Uterus (tissue), 4 donors: ENCODE results near the gene HOXB5. TPM values are rescaled to one million over a fixed set of nuclear protein-coding genes. Genes with fewer than 3 reads are reported as not detected.

Experiments used
- DNase-seq, 2 donors: peaks; one replicate each; pipeline ENCODE4 v3.0.0-alpha.2; 2019 to 2020
- H3K27ac ChIP-seq, 2 donors: fragments of 200-600 bp; sonication (generic); 1 replicate in 1 of 2; 2 replicates in 1 of 2; pipeline ENCODE4 v1.5.1; 2016 to 2018
- H3K27me3 ChIP-seq, 2 donors: fragments of 200-600 bp; sonication (generic); one replicate each; pipeline ENCODE4 v1.5.1; 2018 to 2019; ENCODE audit warnings: control low read depth in 1 of 2
- H3K36me3 ChIP-seq, 2 donors: fragments of 200-600 bp; sonication (generic); one replicate each; pipeline ENCODE4 v1.5.1; 2019; ENCODE audit warnings: control low read depth in 1 of 2
- H3K4me1 ChIP-seq, 2 donors: fragments of 200-600 bp; sonication (generic); one replicate each; pipeline ENCODE4 v1.5.1; 2018 to 2019; ENCODE audit warnings: control low read depth in 1 of 2
- H3K4me3 ChIP-seq, 2 donors: fragments of 200-600 bp; sonication (generic); 1 replicate in 1 of 2; 2 replicates in 1 of 2; pipeline ENCODE4 v1.5.1; 2018 to 2019; ENCODE audit warnings: mild to moderate bottlenecking in 1 of 2
- H3K9me3 ChIP-seq, 2 donors: fragments of 200-600 bp; sonication (generic); one replicate each; pipeline ENCODE4 v1.5.1; 2019; ENCODE audit warnings: control low read depth in 1 of 2
- CTCF ChIP-seq, 4 experiments: fragments of 200-600 bp in 2 of 4; fragments of 450-650 bp in 2 of 4; sonication (generic) in 2 of 4; IDR thresholded peaks; one replicate each; pipeline ENCODE4 v1.5.1; 2016 to 2019; ENCODE audit warnings: antibody characterized with exemption in 4 of 4, mild to moderate bottlenecking in 2 of 4, moderate library complexity in 1 of 4
- POLR2A ChIP-seq, 2 donors: fragments of 450-650 bp; IDR thresholded peaks; one replicate each; pipeline ENCODE4 v1.6.1; 2016; ENCODE audit warnings: antibody characterized with exemption in 2 of 2, mild to moderate bottlenecking in 1 of 2, moderate library complexity in 1 of 2
- intact Hi-C: fragments of 100-400 bp; cut with DNase I; formaldehyde crosslinking; loops from one replicate; pipeline ENCODE4 v1.15.1; 2023; ENCODE audit warnings: low total_unique reads
- total RNA-seq, 4 donors: library from RNA; depleted of rRNA in 3 of 4; stranded (reverse); fragments of >200 nt in 3 of 4; gene quantifications; one replicate each; pipeline versions ENCODE4 v1.1.0 to v1.2.4, GENCODE V29; 2014 to 2023
- donor health status: DM: yes; HTN: yes; CAD: no.

HOXB5 gene
- total RNA-seq, 4 donors from 2014 or later = 0.55 to 2.5 (median 0.59) TPM; not detected in 1

DNA sequence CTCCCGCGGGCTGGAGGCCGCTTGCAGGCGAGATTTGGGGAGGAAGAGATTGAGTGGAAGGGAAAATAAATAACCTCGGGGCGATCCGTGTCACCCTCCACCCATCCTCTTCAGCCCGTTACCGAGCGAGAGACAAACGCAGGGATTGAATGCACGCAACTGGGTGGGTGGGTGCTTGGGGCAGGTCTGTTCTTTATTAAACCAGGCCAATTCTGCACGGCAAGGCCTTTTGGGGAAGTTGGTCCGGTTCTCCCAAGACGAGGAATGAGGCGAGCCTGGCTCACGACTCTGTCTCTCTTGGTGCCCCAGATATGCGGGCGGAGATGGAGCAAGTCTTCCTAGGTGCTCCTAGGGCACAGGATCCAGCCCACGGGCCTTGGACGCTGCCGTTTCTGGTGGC, 17.6 kb upstream of the HOXB5 start:
- peak overlapping the region; percentile 27 to 42 for H3K4me3 ChIP-seq
- intact Hi-C loops = no loop called here
- peak overlapping the region; percentile 43 to 75 for H3K27ac ChIP-seq
- H3K9me3 ChIP-seq = no peaks in the 10 kb centered on the region
- peaks cover 0 to 16% of the 10 kb centered on the region in 2 donors for H3K4me1 ChIP-seq
- DNase-seq = no peak
- no peaks in the 10 kb centered on the region for H3K36me3 ChIP-seq
- TF ChIP-seq CTCF (IDR thresholded peaks at IDR 0.05) = no peak
- TF ChIP-seq POLR2A (IDR thresholded peaks at IDR 0.05) = no peak
- H3K27me3 ChIP-seq = peaks cover 39 to 86% of the 10 kb centered on the region in 2 donors

DNA sequence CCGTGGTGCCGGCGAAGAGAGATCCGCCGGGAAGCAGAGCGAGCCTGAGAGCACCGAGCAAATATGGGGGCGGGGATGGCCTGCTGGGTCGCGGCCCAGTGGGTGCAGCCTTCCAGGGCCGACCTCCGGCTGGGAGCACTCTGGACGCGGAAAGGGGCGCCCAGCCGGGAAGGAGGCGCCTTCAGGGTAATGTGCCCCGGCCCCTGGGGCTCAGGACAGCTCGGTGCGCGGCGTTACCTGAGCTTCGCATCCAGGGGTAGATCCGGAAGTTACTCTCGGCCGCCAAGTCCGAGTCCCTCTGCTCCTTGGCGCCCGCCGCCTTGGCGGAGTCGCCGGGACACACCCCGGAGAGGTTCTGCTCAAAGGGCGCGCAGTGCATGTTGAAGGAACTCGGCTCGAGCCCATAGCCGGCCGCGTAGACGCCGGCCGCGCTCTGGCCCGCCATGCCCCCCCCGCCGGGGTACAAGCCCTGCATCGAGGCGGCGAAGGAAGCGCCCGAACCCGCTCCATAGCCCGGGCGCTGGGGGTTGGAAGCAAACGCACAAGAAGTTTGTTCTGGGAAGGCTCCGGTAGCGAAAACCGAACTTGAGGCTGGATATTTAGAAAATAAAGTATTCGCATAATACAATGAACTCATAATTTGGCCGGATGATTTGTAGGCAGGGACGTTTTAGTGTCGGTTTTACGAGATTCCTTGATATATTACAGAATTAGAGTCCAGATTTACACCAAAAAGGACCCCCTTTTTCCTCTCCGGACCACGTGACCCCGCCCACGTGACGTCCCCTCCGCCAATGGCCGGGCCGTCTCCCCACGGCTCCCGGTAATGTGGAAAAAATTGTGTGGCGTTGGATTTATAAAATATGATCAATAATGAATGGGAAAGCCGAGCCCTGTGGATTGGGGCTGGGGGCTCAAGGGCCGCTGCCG, 17.0 kb upstream of the HOXB5 start, which contains the start of gene HOXB7:
HOXB7 (minus strand) TSS at position 736 of the 930 bp plus-strand sequence; CDS start at position 637, 99 bp downstream.
- Histone ChIP-seq H3K36me3 (no peaks in the 10 kb centered on the region), H3K27me3 (peaks cover 35 to 86% of the 10 kb centered on the region in 2 donors), H3K9me3 (no peaks in the 10 kb centered on the region), H3K4me1 (peaks cover 0 to 16% of the 10 kb centered on the region in 2 donors), H3K27ac (peak within 1 kb of the TSS; percentile 43 to 75), H3K4me3 (peak within 1 kb of the TSS; percentile 27 to 42)
- DNase-seq = peak in 1 of 2 donors; percentile 72
- TF ChIP-seq POLR2A (IDR thresholded peaks at IDR 0.05) = no peak
- no peak for TF ChIP-seq CTCF (IDR thresholded peaks at IDR 0.05)
- intact Hi-C loops = no loop called here

GRCh38 chr17:48609759-48610281, 16.2 kb upstream of the HOXB5 start:
- TF ChIP-seq CTCF (IDR thresholded peaks at IDR 0.05) (no peak), POLR2A (IDR thresholded peaks at IDR 0.05) (no peak)
- peaks cover 0 to 16% of the 10 kb centered on the region in 2 donors for H3K4me1 ChIP-seq
- peak overlapping the region; percentile 43 to 75 for H3K27ac ChIP-seq
- H3K36me3 ChIP-seq = no peaks in the 10 kb centered on the region
- H3K9me3 ChIP-seq = no peaks in the 10 kb centered on the region
- peaks cover 32 to 87% of the 10 kb centered on the region in 2 donors for H3K27me3 ChIP-seq
- intact Hi-C loops = no loop called here
- no peak for DNase-seq
- H3K4me3 ChIP-seq = peak overlapping the region; percentile 27 to 42

DNA sequence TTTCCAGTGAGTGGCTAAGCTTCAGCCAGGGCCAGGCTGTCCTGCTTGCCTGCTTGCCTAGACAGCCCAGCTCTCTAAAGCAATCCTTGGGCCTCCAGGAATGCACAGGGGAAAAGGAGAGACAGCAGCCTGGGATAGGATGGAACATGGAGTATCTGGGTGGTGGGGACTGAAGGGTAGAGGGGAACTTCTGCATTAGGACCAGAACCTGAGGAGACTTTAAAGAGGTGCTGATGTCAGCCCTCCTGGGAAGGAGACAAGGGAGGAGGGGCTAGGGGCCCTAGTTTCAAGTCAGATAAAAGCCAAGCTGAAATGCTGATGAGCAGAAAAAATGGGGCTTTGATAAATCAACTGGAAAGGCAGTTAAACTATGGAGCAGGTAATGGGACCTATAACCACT, 15.5 kb upstream of the HOXB5 start:
- intact Hi-C loops = no loop called here
- peaks cover 0 to 16% of the 10 kb centered on the region in 2 donors for H3K4me1 ChIP-seq
- no peak for DNase-seq
- H3K4me3 ChIP-seq = no peak overlapping the region
- TF ChIP-seq CTCF (IDR thresholded peaks at IDR 0.05) (no peak), POLR2A (IDR thresholded peaks at IDR 0.05) (no peak)
- H3K27me3 ChIP-seq = peaks cover 25 to 87% of the 10 kb centered on the region in 2 donors
- H3K27ac ChIP-seq = no peak overlapping the region
- H3K36me3 ChIP-seq = no peaks in the 10 kb centered on the region
- no peaks in the 10 kb centered on the region for H3K9me3 ChIP-seq

GRCh38 chr17:48608494-48608834, 14.9 kb upstream of the HOXB5 start:
- Histone ChIP-seq H3K4me3 (no peak overlapping the region), H3K36me3 (no peaks in the 10 kb centered on the region), H3K9me3 (no peaks in the 10 kb centered on the region), H3K27me3 (peaks cover 21 to 88% of the 10 kb centered on the region in 2 donors), H3K4me1 (peaks cover 0 to 15% of the 10 kb centered on the region in 2 donors), H3K27ac (no peak overlapping the region)
- no peak for TF ChIP-seq CTCF (IDR thresholded peaks at IDR 0.05)
- no peak for TF ChIP-seq POLR2A (IDR thresholded peaks at IDR 0.05)
- DNase-seq = no peak
- intact Hi-C loops = no loop called here
